Measurements from ENCODE around the gene PARG. TPM values are rescaled to one million over a fixed set of nuclear protein-coding genes. Genes with fewer than 3 reads are reported as not detected.

PARG gene
- total and polyA plus RNA-seq, 9 of the 15 experiments (the other 6 are each of a cell fraction or from before 2014, with no cell fraction given) = 8.5 to 49.9 (median 28.8) TPM

- TF ChIP-seq SIN3A (IDR thresholded peaks at IDR 0.05; ENCODE audit: borderline replicate concordance in 2 of 2, control insufficient read depth in 1 of 2, low read depth in 2 of 2, low read length in 2 of 2) (peak; percentile 62 to 84; a peak in 2 of 4 replicates), MAZ (CRISPR knock-in tag; conservative IDR thresholded peaks at IDR 0.05 in 1 of 2, IDR thresholded peaks at IDR 0.05 in 1 of 2) (0 out of 4 replicates have a peak, but pooled peaks of 1 of the 2 experiments have one; percentile 20), TAF1 (IDR thresholded peaks at IDR 0.05; ENCODE audit: control insufficient read depth, extremely low read depth, insufficient read depth, low read length, severe bottlenecking) (peak; percentile 79), CHD2 (IDR thresholded peaks at IDR 0.05; ENCODE audit: low read depth, low read length) (peak; percentile 11; the same call in 1 of the 2 replicates), ZBTB17 (CRISPR knock-in tag; IDR thresholded peaks at IDR 0.05) (0 out of 2 replicates have a peak, but pooled peaks have one; percentile 33), KLF1 (tag; IDR thresholded peaks at IDR 0.05) (peak; percentile 46; the same call in 1 of the 2 replicates), E2F8 (IDR thresholded peaks at IDR 0.05; ENCODE audit: low read depth, partially characterized antibody) (peak; percentile 92), HMG20B (CRISPR knock-in tag; IDR thresholded peaks at IDR 0.05) (0 out of 2 replicates have a peak, but pooled peaks have one; percentile 48), E4F1 (CRISPR knock-in tag; IDR thresholded peaks at IDR 0.05; ENCODE audit: borderline replicate concordance) (peak; percentile 97), ZNF395 (CRISPR knock-in tag; IDR thresholded peaks at IDR 0.05) (peak; percentile 89), GABPB1 (CRISPR knock-in tag; IDR thresholded peaks at IDR 0.05) (peak; percentile 93), ZNF75A (CRISPR knock-in tag; IDR thresholded peaks at IDR 0.05) (0 out of 2 replicates have a peak, but pooled peaks have one; percentile 49)
- TF ChIP-seq, protein P1, sequence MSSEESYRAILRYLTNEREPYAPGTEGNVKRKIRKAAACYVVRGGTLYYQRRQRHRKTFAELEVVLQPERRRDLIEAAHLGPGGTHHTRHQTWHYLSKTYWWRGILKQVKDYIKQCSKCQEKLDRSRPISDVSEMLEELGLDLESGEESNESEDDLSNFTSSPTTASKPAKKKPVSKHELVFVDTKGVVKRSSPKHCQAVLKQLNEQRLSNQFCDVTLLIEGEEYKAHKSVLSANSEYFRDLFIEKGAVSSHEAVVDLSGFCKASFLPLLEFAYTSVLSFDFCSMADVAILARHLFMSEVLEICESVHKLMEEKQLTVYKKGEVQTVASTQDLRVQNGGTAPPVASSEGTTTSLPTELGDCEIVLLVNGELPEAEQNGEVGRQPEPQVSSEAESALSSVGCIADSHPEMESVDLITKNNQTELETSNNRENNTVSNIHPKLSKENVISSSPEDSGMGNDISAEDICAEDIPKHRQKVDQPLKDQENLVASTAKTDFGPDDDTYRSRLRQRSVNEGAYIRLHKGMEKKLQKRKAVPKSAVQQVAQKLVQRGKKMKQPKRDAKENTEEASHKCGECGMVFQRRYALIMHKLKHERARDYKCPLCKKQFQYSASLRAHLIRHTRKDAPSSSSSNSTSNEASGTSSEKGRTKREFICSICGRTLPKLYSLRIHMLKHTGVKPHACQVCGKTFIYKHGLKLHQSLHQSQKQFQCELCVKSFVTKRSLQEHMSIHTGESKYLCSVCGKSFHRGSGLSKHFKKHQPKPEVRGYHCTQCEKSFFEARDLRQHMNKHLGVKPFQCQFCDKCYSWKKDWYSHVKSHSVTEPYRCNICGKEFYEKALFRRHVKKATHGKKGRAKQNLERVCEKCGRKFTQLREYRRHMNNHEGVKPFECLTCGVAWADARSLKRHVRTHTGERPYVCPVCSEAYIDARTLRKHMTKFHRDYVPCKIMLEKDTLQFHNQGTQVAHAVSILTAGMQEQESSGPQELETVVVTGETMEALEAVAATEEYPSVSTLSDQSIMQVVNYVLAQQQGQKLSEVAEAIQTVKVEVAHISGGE (CRISPR knock-in tag; IDR thresholded peaks at IDR 0.05) = peak in 2 of 3 experiments; percentile 11 to 77; a peak in 3 of 6 replicates
Observed at GRCh38 chr10:49941447-49942338, at the start of gene PARG, which contains the start of gene TIMM23B (continued).

All from K562 (cell line).